Activated naive CD4-positive, alpha-beta T cell treated with anti-CD3 and anti-CD28 coated beads, Interleukin-2, amount 50 U/mL, for 24 hours (primary cell): ENCODE data around the gene DGKB.
"Not testable (repeated sequence)": the region's sequence is repeated elsewhere in the genome, so short reads cannot be mapped to it uniquely, and the experiment has no call there.

Experiments used
- H3K27ac Mint-ChIP-seq: one replicate; pipeline ENCODE4 v1.8.0; 2021; ENCODE audit warnings: mild to moderate bottlenecking, mixed read lengths
- H3K27me3 Mint-ChIP-seq: one replicate; pipeline ENCODE4 v1.8.0; 2021; ENCODE audit warnings: mixed read lengths
- H3K36me3 Mint-ChIP-seq: one replicate; pipeline ENCODE4 v1.8.0; 2021; ENCODE audit warnings: mixed read lengths
- H3K4me1 Mint-ChIP-seq: one replicate; pipeline ENCODE4 v1.8.0; 2021; ENCODE audit warnings: mixed read lengths
- H3K4me3 Mint-ChIP-seq: one replicate; pipeline ENCODE4 v1.8.0; 2021; ENCODE audit warnings: mild to moderate bottlenecking, mixed read lengths
- H3K9me3 Mint-ChIP-seq: one replicate; pipeline ENCODE4 v1.8.0; 2021; ENCODE audit warnings: mixed read lengths

Gene DGKB

GRCh38 chr7:14303536-14303935 is 599.0 kb downstream of the DGKB start:
- H3K4me1 Mint-ChIP-seq: no peaks in the 10 kb centered on the region
- H3K27ac Mint-ChIP-seq: no peak overlapping the region
- H3K4me3 Mint-ChIP-seq: no peak overlapping the region
- no peaks in the 10 kb centered on the region for H3K9me3 Mint-ChIP-seq
- no peaks in the 10 kb centered on the region for H3K27me3 Mint-ChIP-seq
- no peaks in the 10 kb centered on the region for H3K36me3 Mint-ChIP-seq

- Mint-ChIP-seq H3K36me3 (no peaks in the 10 kb centered on the region), H3K4me1 (no peaks in the 10 kb centered on the region), H3K27ac (no peak overlapping the region), H3K4me3 (no peak overlapping the region), H3K9me3 (no peaks in the 10 kb centered on the region), H3K27me3 (no peaks in the 10 kb centered on the region)
Observed at GRCh38 chr7:14294637-14295036, 607.9 kb downstream of the DGKB start.

DNA sequence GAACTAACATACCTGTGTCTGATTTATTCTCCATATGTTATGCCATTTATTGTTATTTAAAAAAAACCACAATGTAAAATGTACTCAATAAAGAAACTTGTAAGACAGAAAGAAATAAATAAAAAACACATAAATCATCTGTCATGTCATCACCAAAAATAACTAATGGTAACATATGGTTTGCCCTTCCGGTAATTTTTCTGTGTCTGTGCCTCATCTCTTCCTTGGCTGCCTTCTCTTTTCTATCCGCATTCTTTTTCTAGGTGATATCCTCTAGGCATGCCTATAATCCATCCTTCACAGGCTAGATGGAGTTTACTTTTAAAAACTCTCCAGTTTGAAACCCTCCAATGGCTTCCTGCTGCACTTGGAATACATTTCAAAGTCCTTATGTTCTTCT is 609.1 kb downstream of the DGKB start:
- Mint-ChIP-seq H3K4me3 (no peak overlapping the region), H3K36me3 (no peaks in the 10 kb centered on the region), H3K4me1 (no peaks in the 10 kb centered on the region), H3K9me3 (no peaks in the 10 kb centered on the region), H3K27me3 (no peaks in the 10 kb centered on the region), H3K27ac (no peak overlapping the region)

GRCh38 chr7:14292737-14293136 is 609.8 kb downstream of the DGKB start:
- Mint-ChIP-seq H3K27ac (no peak overlapping the region), H3K4me1 (no peaks in the 10 kb centered on the region), H3K9me3 (peaks cover 2% of the 10 kb centered on the region), H3K4me3 (no peak overlapping the region), H3K36me3 (no peaks in the 10 kb centered on the region), H3K27me3 (no peaks in the 10 kb centered on the region)

GRCh38 chr7:14289957-14290356 is 612.6 kb downstream of the DGKB start:
- no peaks in the 10 kb centered on the region for H3K4me1 Mint-ChIP-seq
- H3K9me3 Mint-ChIP-seq: peaks cover 5% of the 10 kb centered on the region
- H3K27me3 Mint-ChIP-seq: no peaks in the 10 kb centered on the region
- no peak overlapping the region for H3K4me3 Mint-ChIP-seq
- no peak overlapping the region for H3K27ac Mint-ChIP-seq
- no peaks in the 10 kb centered on the region for H3K36me3 Mint-ChIP-seq

GRCh38 chr7:14288701-14289100 is 613.9 kb downstream of the DGKB start:
- Mint-ChIP-seq H3K4me1 (no peaks in the 10 kb centered on the region), H3K4me3 (no peak overlapping the region), H3K36me3 (no peaks in the 10 kb centered on the region), H3K9me3 (peaks cover 5% of the 10 kb centered on the region), H3K27me3 (no peaks in the 10 kb centered on the region), H3K27ac (no peak overlapping the region)

DNA sequence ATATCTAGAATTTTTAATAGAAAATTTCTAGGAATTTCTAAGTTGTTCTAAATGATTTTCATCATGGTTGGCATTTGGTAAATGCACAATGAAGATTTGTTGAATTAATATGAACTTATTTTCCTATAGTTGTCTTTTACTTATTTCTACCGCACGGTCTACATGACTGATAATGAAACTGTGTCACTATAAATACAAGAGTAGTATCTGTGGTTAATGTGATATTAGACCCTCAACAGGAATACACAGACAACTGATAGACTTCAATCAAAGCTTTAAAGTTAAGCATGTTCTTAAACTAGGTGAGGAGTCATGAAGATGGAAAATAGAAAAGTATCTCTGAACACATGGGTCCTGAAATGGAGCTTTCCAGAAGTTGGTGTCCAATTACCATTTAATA is 615.2 kb downstream of the DGKB start:
- no peak overlapping the region for H3K4me3 Mint-ChIP-seq
- H3K36me3 Mint-ChIP-seq: no peaks in the 10 kb centered on the region
- H3K27me3 Mint-ChIP-seq: no peaks in the 10 kb centered on the region
- H3K9me3 Mint-ChIP-seq: peaks cover 5% of the 10 kb centered on the region
- no peaks in the 10 kb centered on the region for H3K4me1 Mint-ChIP-seq
- no peak overlapping the region for H3K27ac Mint-ChIP-seq

DNA sequence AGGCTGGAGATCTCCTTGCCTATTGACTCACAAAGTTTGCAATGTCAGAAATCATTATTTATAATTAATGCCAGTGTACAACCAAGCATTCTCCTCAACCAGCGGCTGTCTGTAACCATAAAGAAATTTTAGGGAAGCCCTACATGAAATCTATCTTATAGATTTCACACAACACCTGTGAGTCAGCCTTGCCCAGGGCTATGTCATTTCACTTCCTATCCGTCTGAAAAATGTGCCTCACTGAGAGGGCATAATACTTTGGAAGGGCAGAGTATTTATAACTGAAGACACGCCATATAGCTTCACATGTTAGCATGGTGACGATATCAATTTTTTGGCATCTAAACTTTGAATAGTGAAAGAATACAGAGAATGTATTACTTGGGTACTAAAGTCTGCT is 616.5 kb downstream of the DGKB start:
- H3K27ac Mint-ChIP-seq: no peak overlapping the region
- H3K4me3 Mint-ChIP-seq: no peak overlapping the region
- H3K36me3 Mint-ChIP-seq: no peaks in the 10 kb centered on the region
- peaks cover 5% of the 10 kb centered on the region for H3K9me3 Mint-ChIP-seq
- no peaks in the 10 kb centered on the region for H3K4me1 Mint-ChIP-seq
- no peaks in the 10 kb centered on the region for H3K27me3 Mint-ChIP-seq

GRCh38 chr7:14279065-14279871 is 623.3 kb downstream of the DGKB start:
- not testable (repeated sequence) for H3K4me3 Mint-ChIP-seq, H3K27ac Mint-ChIP-seq, H3K27me3 Mint-ChIP-seq, H3K36me3 Mint-ChIP-seq, H3K4me1 Mint-ChIP-seq
- peaks cover 10% of the 10 kb centered on the region for H3K9me3 Mint-ChIP-seq

DNA sequence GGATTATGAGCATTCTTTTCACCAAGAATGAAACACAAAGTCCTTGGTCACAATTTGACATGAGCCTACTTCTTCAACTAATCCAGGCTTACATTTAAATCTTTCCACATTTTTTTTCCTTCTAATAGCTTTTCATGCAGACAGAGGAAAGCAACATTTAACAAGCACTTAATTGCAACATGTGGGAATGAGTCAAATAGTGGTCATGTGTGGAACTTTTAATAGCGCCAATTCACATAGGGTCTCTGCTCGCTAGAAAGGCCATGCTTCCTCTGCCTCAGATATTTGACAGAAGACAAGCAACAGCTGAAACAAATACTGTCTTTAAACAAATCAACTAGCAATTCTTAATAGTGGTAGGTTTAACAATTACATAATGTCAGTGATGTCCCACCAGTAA is 627.2 kb downstream of the DGKB start:
- Mint-ChIP-seq H3K4me3 (no peak overlapping the region), H3K9me3 (peaks cover 15% of the 10 kb centered on the region), H3K27me3 (no peaks in the 10 kb centered on the region), H3K36me3 (no peaks in the 10 kb centered on the region), H3K4me1 (no peaks in the 10 kb centered on the region), H3K27ac (no peak overlapping the region)

DNA sequence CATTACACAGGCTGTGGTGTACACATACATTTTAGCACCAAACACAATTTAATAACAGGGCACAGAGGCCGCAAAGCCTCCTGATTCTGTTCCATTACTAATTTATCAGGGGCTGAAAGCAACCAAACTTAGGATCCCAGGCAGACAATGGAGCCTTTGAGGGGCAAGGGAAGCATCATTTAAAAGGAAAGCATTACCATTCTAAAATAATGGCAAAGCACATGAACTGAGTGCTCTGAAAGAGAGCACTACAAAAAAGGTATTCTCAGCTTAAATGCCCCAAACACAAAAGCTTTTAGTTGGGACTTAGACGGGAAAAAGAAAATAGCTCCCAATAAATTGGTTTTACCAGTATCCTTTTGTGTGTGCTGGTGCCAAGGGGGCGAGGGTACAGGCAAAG is 631.1 kb downstream of the DGKB start:
- H3K4me3 Mint-ChIP-seq: no peak overlapping the region
- H3K27ac Mint-ChIP-seq: no peak overlapping the region
- no peaks in the 10 kb centered on the region for H3K4me1 Mint-ChIP-seq
- H3K9me3 Mint-ChIP-seq: peaks cover 5% of the 10 kb centered on the region
- no peaks in the 10 kb centered on the region for H3K27me3 Mint-ChIP-seq
- H3K36me3 Mint-ChIP-seq: no peaks in the 10 kb centered on the region

DNA sequence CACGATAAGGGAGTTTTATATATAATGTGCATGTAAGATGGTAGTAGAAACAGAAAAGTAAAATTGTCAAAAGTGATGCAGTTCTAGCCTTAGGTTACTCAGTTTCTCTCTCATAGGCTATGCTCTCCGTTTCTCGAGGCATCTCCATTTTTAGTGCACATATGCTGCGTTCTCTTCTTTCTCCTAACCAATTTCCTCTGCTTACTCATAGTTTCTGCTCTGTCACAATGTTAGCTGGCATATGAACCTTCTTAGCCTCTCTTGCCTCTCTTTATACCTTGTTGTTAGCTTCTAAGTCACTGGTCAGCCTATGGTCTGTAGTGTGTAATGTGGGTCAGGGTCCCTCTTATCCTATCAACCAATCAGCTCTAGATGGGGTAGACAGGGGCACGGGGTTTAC is 632.5 kb downstream of the DGKB start:
- Mint-ChIP-seq H3K9me3 (peaks cover 10% of the 10 kb centered on the region), H3K27me3 (no peaks in the 10 kb centered on the region), H3K4me3 (no peak overlapping the region), H3K27ac (no peak overlapping the region), H3K36me3 (no peaks in the 10 kb centered on the region), H3K4me1 (no peaks in the 10 kb centered on the region)

DNA sequence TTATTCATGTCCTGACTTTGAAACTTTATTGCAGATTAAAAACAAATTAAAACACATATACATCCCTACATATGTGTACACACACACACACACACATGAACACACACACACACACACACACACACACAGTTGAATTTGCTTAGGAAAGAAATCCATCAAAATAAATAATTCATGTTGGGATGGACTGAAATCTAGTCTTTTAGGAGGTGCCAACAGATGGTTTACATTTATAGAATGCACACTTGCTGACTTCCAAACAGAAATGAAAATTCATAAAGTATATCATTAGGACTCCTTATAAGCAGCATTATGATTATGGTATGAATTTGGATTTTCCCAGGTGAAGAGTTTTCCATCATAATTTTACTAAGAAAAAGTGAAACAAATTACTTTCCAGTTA is 642.5 kb downstream of the DGKB start:
- Mint-ChIP-seq H3K4me3 (no peak overlapping the region), H3K36me3 (no peaks in the 10 kb centered on the region), H3K4me1 (no peaks in the 10 kb centered on the region), H3K27me3 (no peaks in the 10 kb centered on the region), H3K27ac (no peak overlapping the region), H3K9me3 (no peaks in the 10 kb centered on the region)

GRCh38 chr7:14258861-14259260 is 643.7 kb downstream of the DGKB start:
- Mint-ChIP-seq H3K27ac (no peak overlapping the region), H3K4me3 (no peak overlapping the region), H3K9me3 (no peaks in the 10 kb centered on the region), H3K27me3 (no peaks in the 10 kb centered on the region), H3K36me3 (no peaks in the 10 kb centered on the region), H3K4me1 (no peaks in the 10 kb centered on the region)

DNA sequence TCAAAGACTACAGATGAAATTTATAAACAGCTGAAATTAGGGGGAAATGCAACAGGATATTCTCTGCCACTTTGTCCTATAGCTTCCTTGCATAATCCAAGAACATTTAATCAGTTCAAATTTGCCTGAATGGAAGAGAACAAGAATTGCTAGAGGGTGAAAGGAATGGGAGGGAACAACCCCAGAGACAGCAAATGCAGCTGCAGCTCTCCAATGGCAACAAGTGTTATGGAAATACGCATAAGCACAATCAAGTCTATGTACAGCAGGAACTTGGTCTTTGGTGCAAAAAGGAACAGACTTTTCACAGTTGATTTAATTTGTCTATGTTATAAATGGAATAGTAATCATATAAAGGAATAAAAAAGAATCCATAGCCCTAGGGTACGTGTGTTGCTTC is 644.1 kb downstream of the DGKB start:
- no peak overlapping the region for H3K4me3 Mint-ChIP-seq
- H3K27ac Mint-ChIP-seq: no peak overlapping the region
- no peaks in the 10 kb centered on the region for H3K9me3 Mint-ChIP-seq
- H3K4me1 Mint-ChIP-seq: no peaks in the 10 kb centered on the region
- no peaks in the 10 kb centered on the region for H3K36me3 Mint-ChIP-seq
- no peaks in the 10 kb centered on the region for H3K27me3 Mint-ChIP-seq

- no peaks in the 10 kb centered on the region for H3K27me3 Mint-ChIP-seq
- no peak overlapping the region for H3K4me3 Mint-ChIP-seq
- H3K9me3 Mint-ChIP-seq: no peaks in the 10 kb centered on the region
- no peaks in the 10 kb centered on the region for H3K4me1 Mint-ChIP-seq
- H3K36me3 Mint-ChIP-seq: no peaks in the 10 kb centered on the region
- no peak overlapping the region for H3K27ac Mint-ChIP-seq
Observed at GRCh38 chr7:14252458-14252857, 650.1 kb downstream of the DGKB start.

DNA sequence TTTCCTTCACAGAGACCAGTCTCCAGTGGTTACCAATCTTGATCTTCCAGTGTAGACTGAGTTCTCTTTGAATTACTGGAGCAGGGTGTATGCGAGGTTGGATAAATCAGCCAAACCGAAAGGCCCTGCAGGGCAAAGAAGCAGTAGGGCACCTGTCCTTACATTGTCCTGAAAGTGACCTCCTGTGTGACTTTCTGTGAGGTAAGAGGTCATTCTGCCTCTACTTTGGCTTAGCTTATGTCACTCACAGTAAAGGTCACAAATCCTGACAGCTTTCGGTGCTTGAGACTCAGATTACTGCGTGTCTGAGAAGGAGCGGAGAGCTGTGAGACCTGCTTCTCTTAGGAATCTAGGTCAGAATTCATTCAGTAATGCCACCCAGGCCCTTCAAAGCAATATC is 660.4 kb downstream of the DGKB start:
- Mint-ChIP-seq H3K36me3 (no peaks in the 10 kb centered on the region), H3K4me3 (no peak overlapping the region), H3K27me3 (no peaks in the 10 kb centered on the region), H3K27ac (no peak overlapping the region), H3K9me3 (no peaks in the 10 kb centered on the region), H3K4me1 (no peaks in the 10 kb centered on the region)
